ENCODE measurements around the gene RCL1.
"Not testable (repeated sequence)": the region's sequence is repeated elsewhere in the genome, so short reads cannot be mapped to it uniquely, and the experiment has no call there.

The RCL1 gene

GRCh38 chr9:4748612-4749011 is 44.1 kb upstream of the RCL1 start:
- Histone ChIP-seq H3K79me2 (ENCODE audit: low read length) (no peaks in the 10 kb centered on the region), H3K27me3 (replicated peaks; ENCODE audit: insufficient read depth, low read length) (no peaks in the 10 kb centered on the region), H3K9ac (ENCODE audit: low read length) (no peak overlapping the region), H3K27ac (ENCODE audit: low read length) (no peak overlapping the region), H3F3A (ENCODE audit: insufficient read depth, low read length) (no peaks in the 10 kb centered on the region), H4K20me1 (ENCODE audit: insufficient read depth, low read length) (no peaks in the 10 kb centered on the region), H3K4me3 (ENCODE audit: low read length) (no peak overlapping the region), H3K9me2 (replicated peaks; ENCODE audit: insufficient read depth, low read length) (no peaks in the 10 kb centered on the region), H3K36me3 (replicated peaks; ENCODE audit: insufficient read depth, low read length) (no peaks in the 10 kb centered on the region), H3K4me1 (ENCODE audit: low read length) (no peaks in the 10 kb centered on the region), H3K4me2 (ENCODE audit: low read depth, low read length) (no peak overlapping the region), H2AFZ (ENCODE audit: low read length) (no peak overlapping the region), H3K9me3 (replicated peaks; ENCODE audit: insufficient read depth, low read length) (no peaks in the 10 kb centered on the region)
- no peak for DNase-seq
- TF ChIP-seq CTCF (IDR thresholded peaks at IDR 0.05; ENCODE audit: low read length), result no peak
- no peak for TF ChIP-seq EZH2phosphoT487 (IDR thresholded peaks at IDR 0.05; ENCODE audit: low read length)

GRCh38 chr9:4750023-4750673 is 42.6 kb upstream of the RCL1 start:
- no peaks in the 10 kb centered on the region for H3K27me3 ChIP-seq (replicated peaks; ENCODE audit: insufficient read depth, low read length)

DNA sequence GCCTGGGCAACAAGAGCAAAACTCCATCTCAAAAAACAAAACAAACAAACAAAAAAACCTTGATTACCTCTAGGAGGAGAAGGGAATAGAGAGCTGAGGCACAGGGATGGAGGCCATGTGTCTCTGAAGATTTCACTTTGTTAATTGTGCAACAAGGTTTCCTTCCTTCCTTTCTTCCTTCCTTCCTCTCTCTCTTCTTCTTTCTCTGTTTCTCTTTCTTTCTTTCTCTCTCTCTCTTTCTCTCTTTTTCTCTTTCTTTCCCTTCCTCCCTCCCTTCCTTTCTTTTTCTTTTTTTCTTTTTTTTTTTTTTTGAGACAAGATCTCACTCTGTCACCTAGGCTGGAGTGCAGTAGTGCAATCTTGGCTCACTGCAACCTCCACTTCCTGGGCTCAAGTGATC is 38.2 kb upstream of the RCL1 start:
- not testable (repeated sequence) for H3K9ac ChIP-seq (ENCODE audit: low read length); H3K9me3 ChIP-seq (replicated peaks; ENCODE audit: insufficient read depth, low read length); H4K20me1 ChIP-seq (ENCODE audit: insufficient read depth, low read length); DNase-seq; H3K27me3 ChIP-seq (replicated peaks; ENCODE audit: insufficient read depth, low read length); H3K4me3 ChIP-seq (ENCODE audit: low read length); H3K79me2 ChIP-seq (ENCODE audit: low read length); H3K9me2 ChIP-seq (replicated peaks; ENCODE audit: insufficient read depth, low read length); H3K36me3 ChIP-seq (replicated peaks; ENCODE audit: insufficient read depth, low read length); H3F3A ChIP-seq (ENCODE audit: insufficient read depth, low read length)
- Histone ChIP-seq H3K27ac (ENCODE audit: low read length) (peak overlapping the region; percentile 35; the same call in 1 of the 2 replicates), H3K4me2 (ENCODE audit: low read depth, low read length) (peak overlapping the region; percentile 55; the same call in 1 of the 2 replicates), H2AFZ (ENCODE audit: low read length) (peak overlapping the region; percentile 39; the same call in 1 of the 2 replicates), H3K4me1 (ENCODE audit: low read length) (peaks cover 12% of the 10 kb centered on the region)

More at GRCh38 chr9:4750023-4750673, 42.6 kb upstream of the RCL1 start:
- no peak overlapping the region for H3K27ac ChIP-seq (ENCODE audit: low read length)
- H3K36me3 ChIP-seq (replicated peaks; ENCODE audit: insufficient read depth, low read length), result no peaks in the 10 kb centered on the region
- no peak overlapping the region for H2AFZ ChIP-seq (ENCODE audit: low read length)
- H3K4me1 ChIP-seq (ENCODE audit: low read length), result peaks cover 5% of the 10 kb centered on the region
- H4K20me1 ChIP-seq (ENCODE audit: insufficient read depth, low read length), result no peaks in the 10 kb centered on the region
- no peak overlapping the region for H3K4me3 ChIP-seq (ENCODE audit: low read length)
- no peaks in the 10 kb centered on the region for H3K9me3 ChIP-seq (replicated peaks; ENCODE audit: insufficient read depth, low read length)
- DNase-seq, result peak; percentile 56
- no peak overlapping the region for H3K4me2 ChIP-seq (ENCODE audit: low read depth, low read length)
- H3K9me2 ChIP-seq (replicated peaks; ENCODE audit: insufficient read depth, low read length), result no peaks in the 10 kb centered on the region
- TF ChIP-seq CTCF (IDR thresholded peaks at IDR 0.05; ENCODE audit: low read length) (peak; percentile 64), EZH2phosphoT487 (IDR thresholded peaks at IDR 0.05; ENCODE audit: low read length) (no peak)
- no peak overlapping the region for H3K9ac ChIP-seq (ENCODE audit: low read length)
- H3F3A ChIP-seq (ENCODE audit: insufficient read depth, low read length), result 0 out of 2 replicates have a peak, but pooled peaks cover 4% of the 10 kb centered on the region
- H3K79me2 ChIP-seq (ENCODE audit: low read length), result no peaks in the 10 kb centered on the region

DNA sequence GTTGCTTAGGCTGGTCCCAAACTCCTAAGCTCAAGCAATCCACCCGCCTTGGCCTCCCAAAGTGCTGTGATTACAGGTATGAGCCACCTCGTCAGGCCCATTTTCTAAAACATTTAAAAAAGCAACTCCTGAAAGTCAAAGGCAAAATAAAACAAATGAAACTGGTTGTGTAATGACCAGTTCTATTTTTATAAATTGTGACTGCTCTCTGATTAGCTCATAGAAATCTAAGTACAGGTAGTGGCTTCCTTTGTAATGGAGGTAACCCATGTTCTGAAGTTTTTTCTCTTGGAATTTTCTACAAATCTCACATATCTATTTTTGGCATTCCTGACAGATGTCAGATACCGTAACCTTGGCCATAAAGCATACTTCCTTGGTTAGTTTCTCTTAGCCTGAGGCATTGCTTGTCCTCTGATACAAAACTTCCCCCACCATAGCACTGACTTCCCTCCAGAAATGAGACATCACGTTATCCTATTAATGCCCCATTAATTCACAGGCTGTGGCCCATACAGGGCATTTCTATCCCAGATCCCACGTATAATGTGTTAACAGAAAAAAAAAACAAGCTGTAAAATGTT is 37.6 kb upstream of the RCL1 start:
- no peak for TF ChIP-seq EZH2phosphoT487 (IDR thresholded peaks at IDR 0.05; ENCODE audit: low read length)
- no peak for TF ChIP-seq CTCF (IDR thresholded peaks at IDR 0.05; ENCODE audit: low read length)
- TF ChIP-seq EZH2 (optimal IDR thresholded peaks at IDR 0.05; ENCODE audit: low read depth, low read length), result no peak
- Histone ChIP-seq H3K27ac (ENCODE audit: low read length) (peak overlapping the region; percentile 35; the same call in 1 of the 2 replicates), H3K9me3 (replicated peaks; ENCODE audit: insufficient read depth, low read length) (no peaks in the 10 kb centered on the region), H4K20me1 (ENCODE audit: insufficient read depth, low read length) (no peaks in the 10 kb centered on the region), H3K9ac (ENCODE audit: low read length) (no peak overlapping the region; the same call in 1 of the 2 replicates), H3K4me3 (ENCODE audit: low read length) (peak overlapping the region; percentile 1; the same call in 1 of the 2 replicates), H3K9me2 (replicated peaks; ENCODE audit: insufficient read depth, low read length) (no peaks in the 10 kb centered on the region), H3K27me3 (replicated peaks; ENCODE audit: insufficient read depth, low read length) (no peaks in the 10 kb centered on the region), H2AFZ (ENCODE audit: low read length) (peak overlapping the region; percentile 39), H3K4me1 (ENCODE audit: low read length) (peaks cover 12% of the 10 kb centered on the region), H3F3A (ENCODE audit: insufficient read depth, low read length) (0 out of 2 replicates have a peak, but pooled peaks cover 5% of the 10 kb centered on the region), H3K36me3 (replicated peaks; ENCODE audit: insufficient read depth, low read length) (no peaks in the 10 kb centered on the region), H3K79me2 (ENCODE audit: low read length) (no peaks in the 10 kb centered on the region), H3K4me2 (ENCODE audit: low read depth, low read length) (peak overlapping the region; percentile 55)
- DNase-seq, result peak; percentile 41
